Ascending aorta (tissue), 2 donors: ENCODE measurements around the gene FOXN1. TPM values are rescaled to one million over a fixed set of nuclear protein-coding genes. Genes with fewer than 3 reads are reported as not detected.

Experiments
- DNase-seq, 2 donors: peaks; one replicate each; pipeline ENCODE4 v3.0.0-alpha.2; 2019; ENCODE audit warnings: low spot score in 2 of 2
- H3K27ac ChIP-seq, 2 donors: fragments of 200-600 bp; sonication (generic); one replicate each; pipeline ENCODE4 v1.5.1; 2016 to 2017; ENCODE audit warnings: mild to moderate bottlenecking in 1 of 2
- H3K27me3 ChIP-seq: fragments of 200-600 bp; sonication (generic); one replicate; pipeline ENCODE4 v1.5.1; 2017
- H3K36me3 ChIP-seq, 2 donors: fragments of 200-600 bp; sonication (generic); one replicate each; pipeline ENCODE4 v1.5.1; 2016
- H3K4me1 ChIP-seq, 2 donors: fragments of 200-600 bp; sonication (generic); one replicate each; pipeline ENCODE4 v1.5.1; 2016 to 2017; ENCODE audit warnings: mild to moderate bottlenecking in 1 of 2
- H3K4me3 ChIP-seq, 2 donors: fragments of 200-600 bp; sonication (generic); one replicate each; pipeline ENCODE4 v1.5.1; 2016 to 2017; ENCODE audit warnings: mild to moderate bottlenecking in 1 of 2
- H3K9me3 ChIP-seq, 2 donors: fragments of 200-600 bp; sonication (generic); one replicate each; pipeline ENCODE4 v1.5.1; 2016
- CTCF ChIP-seq, 3 experiments: fragments of 200-600 bp in 2 of 3; fragments of 450-650 bp in 1 of 3; sonication (generic) in 2 of 3; IDR thresholded peaks; one replicate each; pipeline ENCODE4 v1.5.1; 2016 to 2019; ENCODE audit warnings: antibody characterized with exemption in 3 of 3, mild to moderate bottlenecking in 1 of 3, moderate library complexity in 1 of 3
- intact Hi-C: fragments of 100-400 bp; cut with DNase I; formaldehyde crosslinking; loops from one replicate; pipeline ENCODE4 v1.15.1; 2023
- total RNA-seq: library from RNA; depleted of rRNA; stranded (reverse); fragments of >200 nt; gene quantifications from one replicate; pipeline ENCODE4 v1.1.0, GENCODE V29; 2016

Gene FOXN1
- total RNA-seq, 1 donor from 2014 or later = not detected

- Histone ChIP-seq H3K4me3 (peak overlapping the region in 1 of 2 donors; percentile 58), H3K27ac (peak overlapping the region; percentile 29 to 38), H3K4me1 (peaks cover 0 to 8% of the 10 kb centered on the region in 2 donors), H3K9me3 (no peaks in the 10 kb centered on the region), H3K27me3 (no peaks in the 10 kb centered on the region), H3K36me3 (no peaks in the 10 kb centered on the region)
- no peak for TF ChIP-seq CTCF (IDR thresholded peaks at IDR 0.05)
- DNase-seq = no peak
- intact Hi-C loops = loop anchor here (1.0 to 2.0 kb wide), 2 partner anchors 21 to 67 kb away; partner anchors contain the start of gene BLTP2
These were observed 71.3 kb downstream of the FOXN1 start for GRCh38 chr17:28577466-28577824.

- intact Hi-C loops = no loop called here
- DNase-seq = no peak
These were observed 72.4 kb downstream of the FOXN1 start for GRCh38 chr17:28578246-28579195.

DNA sequence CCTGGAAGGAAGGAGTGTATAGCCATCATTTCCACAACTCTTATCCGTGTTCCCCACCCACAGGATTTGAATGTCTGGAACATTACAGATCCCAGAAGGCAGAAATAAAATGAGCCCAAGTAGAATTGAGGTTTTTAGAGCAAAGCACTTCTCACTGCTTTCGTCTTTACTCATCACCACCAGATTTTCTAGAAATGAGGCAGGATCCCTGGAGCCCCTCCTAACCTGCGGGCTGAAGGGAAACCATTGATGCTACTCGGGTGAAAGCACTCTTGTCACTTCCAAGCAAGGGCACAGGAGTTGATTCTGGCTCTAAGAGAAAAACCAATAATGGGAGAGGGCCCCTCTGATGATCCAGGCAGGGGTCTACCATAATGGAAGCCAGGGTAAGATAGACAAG is 73.4 kb downstream of the FOXN1 start:
- TF ChIP-seq CTCF (IDR thresholded peaks at IDR 0.05) = no peak
- intact Hi-C loops = no loop called here
- H3K36me3 ChIP-seq = no peaks in the 10 kb centered on the region
- no peaks in the 10 kb centered on the region for H3K27me3 ChIP-seq
- no peak overlapping the region for H3K27ac ChIP-seq
- DNase-seq = no peak
- no peaks in the 10 kb centered on the region for H3K9me3 ChIP-seq
- H3K4me3 ChIP-seq = no peak overlapping the region
- H3K4me1 ChIP-seq = peaks cover 0 to 5% of the 10 kb centered on the region in 2 donors

More at GRCh38 chr17:28578246-28579195, 72.4 kb downstream of the FOXN1 start:
- no peaks in the 10 kb centered on the region for H3K36me3 ChIP-seq
- no peak overlapping the region for H3K27ac ChIP-seq
- H3K4me3 ChIP-seq = no peak overlapping the region
- no peaks in the 10 kb centered on the region for H3K9me3 ChIP-seq
- H3K27me3 ChIP-seq = no peaks in the 10 kb centered on the region
- no peak for TF ChIP-seq CTCF (IDR thresholded peaks at IDR 0.05)
- peaks cover 0 to 5% of the 10 kb centered on the region in 2 donors for H3K4me1 ChIP-seq

DNA sequence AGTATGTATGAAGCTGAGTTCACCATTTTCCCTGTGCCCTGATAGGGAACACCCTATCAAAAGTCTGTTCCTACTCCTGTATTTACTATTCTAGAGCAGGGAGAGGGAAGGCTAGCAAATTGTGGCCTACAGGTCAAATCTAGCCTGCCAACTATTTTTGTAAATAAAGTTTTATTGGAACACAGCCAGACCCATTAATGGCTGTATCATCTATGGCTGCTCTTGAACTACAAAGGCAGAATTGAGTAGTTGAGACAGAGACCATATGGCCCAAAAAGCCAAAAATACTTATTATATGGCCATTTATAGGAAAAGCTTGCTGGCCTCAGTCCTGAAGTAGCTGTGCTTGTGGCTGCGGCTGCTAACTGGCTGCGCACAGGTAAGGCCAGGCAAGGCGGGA is 74.8 kb downstream of the FOXN1 start:
- Histone ChIP-seq H3K27ac (no peak overlapping the region), H3K4me3 (no peak overlapping the region), H3K9me3 (no peaks in the 10 kb centered on the region), H3K4me1 (peaks cover 0 to 4% of the 10 kb centered on the region in 2 donors), H3K27me3 (no peaks in the 10 kb centered on the region), H3K36me3 (peaks cover 0 to 3% of the 10 kb centered on the region in 2 donors)
- no peak for DNase-seq
- intact Hi-C loops = no loop called here
- no peak for TF ChIP-seq CTCF (IDR thresholded peaks at IDR 0.05)

DNA sequence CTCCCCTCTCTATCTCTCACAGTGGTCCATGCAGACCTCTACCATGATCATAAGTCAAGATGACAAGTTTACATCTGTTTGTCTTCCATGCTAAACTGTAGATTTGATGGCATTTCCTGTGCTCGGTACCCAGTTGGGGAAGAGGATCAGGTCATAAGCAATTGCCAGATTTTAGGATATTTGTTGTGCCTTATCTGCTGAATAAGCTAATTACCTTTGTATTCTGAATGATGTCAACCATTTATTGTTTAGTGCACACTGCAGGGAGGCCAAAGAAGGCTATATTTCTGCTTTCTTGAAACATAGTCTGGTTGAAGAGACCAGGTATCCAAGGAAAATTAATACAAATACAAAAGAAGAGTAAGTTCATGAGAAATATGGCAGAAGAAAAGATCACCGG is 76.4 kb downstream of the FOXN1 start:
- Histone ChIP-seq H3K27me3 (no peaks in the 10 kb centered on the region), H3K9me3 (no peaks in the 10 kb centered on the region), H3K36me3 (peaks cover 0 to 3% of the 10 kb centered on the region in 2 donors), H3K27ac (no peak overlapping the region), H3K4me1 (no peaks in the 10 kb centered on the region), H3K4me3 (no peak overlapping the region)
- no peak for DNase-seq
- TF ChIP-seq CTCF (IDR thresholded peaks at IDR 0.05) = no peak
- intact Hi-C loops = no loop called here
